Stimulated activated CD4-positive, alpha-beta T cell treated with anti-CD3 and anti-CD28 coated beads, Interleukin-15, amount 100 ng/mL, for 1 hour (primary cell): ENCODE data around the gene SPIN1.

Experiments
- DNase-seq, 2 donors: peaks; one replicate each; pipeline ENCODE4 v3.0.0-alpha.2; 2020; ENCODE audit warnings: low read depth in 1 of 2, low spot score in 1 of 2

SPIN1 gene

GRCh38 chr9:88433583-88434255 is 45.5 kb downstream of the SPIN1 start:
- DNase-seq, result no peak

GRCh38 chr9:88435336-88435735 is 47.1 kb downstream of the SPIN1 start:
- no peak for DNase-seq

GRCh38 chr9:88436379-88436778 is 48.1 kb downstream of the SPIN1 start:
- DNase-seq, result no peak

- no peak for DNase-seq
These were observed 49.2 kb downstream of the SPIN1 start for GRCh38 chr9:88437210-88438146.

- no peak for DNase-seq
These were observed 50.6 kb downstream of the SPIN1 start for GRCh38 chr9:88438811-88439210.

- no peak for DNase-seq
These were observed 53.2 kb downstream of the SPIN1 start for GRCh38 chr9:88441301-88442007.

- DNase-seq, result no peak
These were observed 55.4 kb downstream of the SPIN1 start for GRCh38 chr9:88443480-88444113.

GRCh38 chr9:88446728-88447127 is 58.5 kb downstream of the SPIN1 start:
- no peak for DNase-seq

- DNase-seq, result no peak
These were observed 59.2 kb downstream of the SPIN1 start for GRCh38 chr9:88447431-88447830.

GRCh38 chr9:88451160-88451559 is 62.9 kb downstream of the SPIN1 start:
- DNase-seq, result no peak

- no peak for DNase-seq
These were observed 70.6 kb downstream of the SPIN1 start for GRCh38 chr9:88458716-88459465.

GRCh38 chr9:88460587-88461332 is 72.5 kb downstream of the SPIN1 start:
- DNase-seq, result no peak

- DNase-seq, result no peak
These were observed 73.9 kb downstream of the SPIN1 start for GRCh38 chr9:88462191-88462590.

GRCh38 chr9:88464851-88465250 is 76.6 kb downstream of the SPIN1 start:
- no peak for DNase-seq

- DNase-seq, result no peak
These were observed 80.0 kb downstream of the SPIN1 start for GRCh38 chr9:88468226-88468625.

- DNase-seq, result no peak
These were observed 88.4 kb downstream of the SPIN1 start for GRCh38 chr9:88476491-88477271.

- no peak for DNase-seq
These were observed 89.1 kb downstream of the SPIN1 start for GRCh38 chr9:88477300-88477751.

GRCh38 chr9:88478246-88478645 is 90.0 kb downstream of the SPIN1 start:
- DNase-seq, result no peak

- DNase-seq, result no peak
These were observed 93.7 kb downstream of the SPIN1 start for GRCh38 chr9:88481933-88482332.
